DOHH2 (cell line): ENCODE data around the gene ATP11A.
"Not testable (repeated sequence)": the region's sequence is repeated elsewhere in the genome, so short reads cannot be mapped to it uniquely, and the experiment has no call there.

Experiments used
- H3F3A ChIP-seq: fragments of 200-600 bp; sonication (generic), shearing (Covaris generic); 2 replicates; pipeline ENCODE4 v1.6.0; 2016; ENCODE audit warnings: antibody characterized with exemption, mild to moderate bottlenecking; ENCODE audit not compliant: control insufficient read depth, insufficient read depth
- H3K27ac ChIP-seq: fragments of 200-600 bp; sonication (generic); 2 replicates; pipeline ENCODE4 v1.5.1; 2014; ENCODE audit warnings: low read depth, mild to moderate bottlenecking, low read length, moderate library complexity
- H3K27me3 ChIP-seq: fragments of 200-600 bp; sonication (generic); 2 replicates; pipeline ENCODE4 v1.6.1; 2014; ENCODE audit warnings: mild to moderate bottlenecking, low read length, mixed read lengths; ENCODE audit not compliant: control insufficient read depth
- H3K36me3 ChIP-seq: fragments of 200-600 bp; sonication (generic); 2 replicates; pipeline ENCODE4 v1.6.1; 2014; ENCODE audit warnings: mild to moderate bottlenecking, low read length, moderate library complexity, mixed read lengths; ENCODE audit not compliant: control insufficient read depth
- H3K4me1 ChIP-seq: fragments of 200-600 bp; sonication (generic); 2 replicates; pipeline ENCODE4 v1.6.1; 2014; ENCODE audit warnings: mild to moderate bottlenecking, low read length, mixed read lengths; ENCODE audit not compliant: control insufficient read depth
- H3K4me2 ChIP-seq: fragments of 200-600 bp; sonication (generic); 2 replicates; pipeline ENCODE4 v1.6.0; 2014; ENCODE audit warnings: mild to moderate bottlenecking, low read length, moderate library complexity
- H3K4me3 ChIP-seq: fragments of 200-600 bp; sonication (generic); 2 replicates; pipeline ENCODE4 v1.5.1; 2014; ENCODE audit warnings: mild to moderate bottlenecking, low read length, mixed read lengths
- H3K79me2 ChIP-seq: fragments of 200-600 bp; sonication (generic); 2 replicates; pipeline ENCODE4 v1.6.1; 2014; ENCODE audit warnings: mild to moderate bottlenecking, low read length, mixed read lengths; ENCODE audit not compliant: control insufficient read depth
- H3K9me2 ChIP-seq: fragments of 200-600 bp; sonication (generic); replicated peaks from 2 replicates; pipeline ENCODE4 v1.6.1; 2014; ENCODE audit warnings: mild to moderate bottlenecking, low read length, mixed read lengths; ENCODE audit not compliant: control insufficient read depth
- H3K9me3 ChIP-seq: fragments of 200-600 bp; sonication (generic); 2 replicates; pipeline ENCODE4 v1.6.1; 2014; ENCODE audit warnings: antibody characterized with exemption, low read length, mixed read lengths; ENCODE audit not compliant: control insufficient read depth, insufficient read depth
- H4K20me1 ChIP-seq: fragments of 200-600 bp; sonication (generic); 2 replicates; pipeline ENCODE4 v1.6.0; 2014; ENCODE audit warnings: low read depth, mild to moderate bottlenecking, antibody characterized with exemption, low read length, moderate library complexity; ENCODE audit not compliant: control insufficient read depth, insufficient read depth
- CTCF ChIP-seq: fragments of 200-600 bp; sonication (generic); IDR thresholded peaks from one replicate; pipeline ENCODE4 v1.5.1; 2014; ENCODE audit warnings: antibody characterized with exemption, mild to moderate bottlenecking, low read depth, low read length; ENCODE audit not compliant: poor library complexity, severe bottlenecking
- EZH2phosphoT487 ChIP-seq: fragments of 200-600 bp; sonication (generic); IDR thresholded peaks from 2 replicates; pipeline ENCODE4 v1.6.1; 2017; ENCODE audit warnings: borderline replicate concordance, mild to moderate bottlenecking, antibody characterized with exemption, low read length, moderate library complexity, mixed read lengths

The ATP11A gene

DNA sequence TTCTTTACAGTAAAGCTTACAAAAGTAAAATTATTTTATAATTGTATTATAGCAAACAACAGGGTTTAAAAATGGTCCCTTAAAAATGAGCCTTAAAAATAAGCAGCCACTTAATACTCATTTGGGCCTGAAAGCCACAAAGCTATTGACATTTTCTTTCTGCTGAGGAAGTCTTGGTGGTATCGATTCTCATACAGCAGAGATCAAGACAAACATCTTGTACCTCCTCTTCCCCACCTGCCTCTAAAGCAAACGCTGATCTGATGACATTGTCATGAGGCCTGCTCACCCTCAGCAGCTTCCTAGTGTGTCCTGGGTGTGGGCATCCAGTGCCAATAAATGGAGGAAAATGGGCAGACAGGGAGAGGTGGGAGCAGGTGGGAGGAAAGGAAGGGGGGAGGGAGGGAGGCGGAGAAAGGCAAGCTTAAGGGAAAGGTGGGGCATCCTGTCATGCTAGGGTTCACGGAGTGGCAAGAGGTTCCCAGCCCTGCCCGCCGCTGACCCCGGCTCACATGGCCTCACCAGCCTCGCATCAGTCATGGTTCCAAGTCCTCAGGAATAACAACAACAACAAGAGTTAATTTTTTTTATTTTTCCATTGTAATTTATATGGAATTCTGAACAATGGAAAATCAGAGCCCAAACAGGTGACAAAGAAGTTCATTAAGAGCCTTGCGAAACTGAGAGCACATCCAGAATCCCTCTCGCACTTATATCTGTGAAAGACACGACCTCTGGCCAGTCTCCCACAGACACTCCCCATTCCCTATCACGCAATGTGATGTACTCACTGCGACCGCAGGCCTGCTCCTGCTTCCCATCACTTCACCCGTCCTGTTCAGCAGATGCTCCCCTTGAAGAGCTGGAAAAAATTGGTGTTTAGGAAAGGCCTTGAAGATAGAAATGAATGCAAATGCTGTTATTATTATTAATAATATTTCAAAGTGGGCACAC, 15.1 kb upstream of the ATP11A start:
- Histone ChIP-seq H3K27me3 (0 out of 2 replicates have a peak, but pooled peaks cover 4% of the 10 kb centered on the region), H3F3A (no peaks in the 10 kb centered on the region), H3K4me1 (no peaks in the 10 kb centered on the region), H3K27ac (no peak overlapping the region), H3K4me3 (no peak overlapping the region), H3K79me2 (no peaks in the 10 kb centered on the region), H3K36me3 (no peaks in the 10 kb centered on the region), H3K9me2 (no peaks in the 10 kb centered on the region), H3K9me3 (no peaks in the 10 kb centered on the region), H3K4me2 (no peak overlapping the region), H4K20me1 (no peaks in the 10 kb centered on the region)
- no peak for TF ChIP-seq CTCF
- no peak for TF ChIP-seq EZH2phosphoT487

DNA sequence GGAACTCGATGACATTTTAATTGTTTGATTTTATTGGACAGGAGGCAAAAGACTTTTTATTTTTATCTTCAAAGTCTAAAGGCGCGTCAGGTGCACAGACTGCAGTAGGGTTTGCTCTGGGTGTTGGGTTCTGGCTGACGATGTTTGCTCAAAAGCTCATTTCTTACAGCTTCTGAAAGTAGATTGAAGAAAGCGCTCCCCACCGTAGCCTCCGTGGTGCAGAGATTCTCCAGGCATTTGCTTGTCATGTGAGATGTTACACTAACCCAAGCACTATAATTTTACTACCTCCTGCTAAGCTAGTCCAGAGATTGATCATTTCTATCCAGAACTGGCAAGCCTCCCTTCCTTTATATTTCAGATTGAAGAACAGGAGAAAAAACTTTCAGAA, 14.5 kb upstream of the ATP11A start:
- Histone ChIP-seq H3K4me1 (no peaks in the 10 kb centered on the region), H3F3A (no peaks in the 10 kb centered on the region), H3K4me3 (no peak overlapping the region), H3K36me3 (no peaks in the 10 kb centered on the region), H3K27me3 (0 out of 2 replicates have a peak, but pooled peaks cover 4% of the 10 kb centered on the region), H3K9me3 (no peaks in the 10 kb centered on the region), H4K20me1 (no peaks in the 10 kb centered on the region), H3K79me2 (no peaks in the 10 kb centered on the region), H3K27ac (no peak overlapping the region), H3K4me2 (no peak overlapping the region), H3K9me2 (no peaks in the 10 kb centered on the region)
- no peak for TF ChIP-seq CTCF
- no peak for TF ChIP-seq EZH2phosphoT487

GRCh38 chr13:112677421-112677962, 12.3 kb upstream of the ATP11A start:
- not testable (repeated sequence) for H3K36me3 ChIP-seq, H3K4me3 ChIP-seq, H3K9me2 ChIP-seq, H3K4me1 ChIP-seq, H4K20me1 ChIP-seq, H3F3A ChIP-seq, H3K4me2 ChIP-seq, H3K27ac ChIP-seq, H3K27me3 ChIP-seq, H3K9me3 ChIP-seq, H3K79me2 ChIP-seq

- H3K27me3 ChIP-seq: 0 out of 2 replicates have a peak, but pooled peaks cover 4% of the 10 kb centered on the region
- H3K9me2 ChIP-seq: no peaks in the 10 kb centered on the region
- H4K20me1 ChIP-seq: no peaks in the 10 kb centered on the region
- TF ChIP-seq CTCF: no peak
- no peak for TF ChIP-seq EZH2phosphoT487
- no peak overlapping the region for H3K27ac ChIP-seq
- H3F3A ChIP-seq: no peaks in the 10 kb centered on the region
- no peaks in the 10 kb centered on the region for H3K36me3 ChIP-seq
- H3K4me2 ChIP-seq: no peak overlapping the region
- H3K9me3 ChIP-seq: no peaks in the 10 kb centered on the region
- no peak overlapping the region for H3K4me3 ChIP-seq
- H3K4me1 ChIP-seq: no peaks in the 10 kb centered on the region
- no peaks in the 10 kb centered on the region for H3K79me2 ChIP-seq
These were observed 10.5 kb upstream of the ATP11A start for GRCh38 chr13:112679381-112679780.
